Measurements from ENCODE around the gene SARDH. TPM values are rescaled to one million over a fixed set of nuclear protein-coding genes. Genes with fewer than 3 reads are reported as not detected.

The SARDH gene
- total RNA-seq, 1 experiment from 2014 or later = 5.3 TPM

DNA sequence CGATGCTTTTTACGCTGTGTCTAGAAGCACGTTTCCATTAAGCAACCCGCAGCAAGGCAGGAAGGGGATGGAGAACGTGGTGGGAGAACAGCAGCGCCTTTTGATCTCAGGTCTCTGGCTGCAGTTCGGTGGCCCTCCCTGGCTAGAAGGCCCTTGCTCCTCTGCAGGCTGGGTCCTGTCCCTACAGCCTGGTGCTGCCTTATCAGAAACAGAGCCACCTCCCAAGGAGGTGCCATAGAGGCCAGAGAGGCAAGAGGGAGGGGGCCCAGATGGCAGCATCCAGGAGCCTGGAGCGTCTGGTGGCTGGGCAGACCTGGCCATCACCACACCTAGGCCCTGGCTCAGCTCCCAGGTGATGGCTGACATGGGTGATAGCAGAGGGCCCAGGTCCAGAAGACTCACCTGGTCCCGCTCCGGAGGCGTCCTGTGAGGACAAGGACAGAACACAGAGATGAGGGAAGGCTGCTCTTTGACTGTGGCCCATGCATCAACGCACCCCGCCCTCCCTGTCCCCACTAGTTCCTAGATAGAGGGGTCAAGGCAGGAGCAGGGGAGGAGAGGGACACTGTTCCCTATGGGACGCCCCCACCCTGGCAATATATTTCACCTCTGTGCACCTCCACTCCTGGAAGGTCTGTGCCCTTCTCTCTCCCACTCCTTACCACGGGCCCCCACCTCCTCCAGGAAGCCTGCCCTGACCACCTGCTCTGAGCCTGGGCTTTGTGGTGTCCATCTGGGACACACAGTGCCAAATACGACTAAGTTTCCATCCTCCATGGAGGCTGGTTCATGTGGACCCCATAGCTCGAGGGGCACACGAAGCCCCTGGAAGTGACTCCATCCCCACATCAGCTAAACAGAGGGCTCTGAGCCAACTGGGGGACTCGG, 41.6 kb upstream of the SARDH start:
- no CpG with 5 or more reads among the region's 19 CpGs for WGBS (ENCODE audit: extremely low coverage, insufficient read length, low lambda C conversion rate)

More for the DNA sequence above, 41.6 kb upstream of the SARDH start:
- Histone ChIP-seq H3K56ac (ENCODE audit: insufficient read length, low read depth, low read length) (no peak overlapping the region), H3K18ac (ENCODE audit: insufficient read length, low read depth, low read length) (no peak overlapping the region), H3T11ph (ENCODE audit: low read length) (no peak overlapping the region), H4K91ac (ENCODE audit: insufficient read length, low read depth, low read length) (no peak overlapping the region), H3K27me3 (ENCODE audit: insufficient read depth, low read length) (no peaks in the 10 kb centered on the region), H2BK12ac (ENCODE audit: insufficient read length, low read depth, low read length) (no peak overlapping the region), H3K9ac (ENCODE audit: extremely low read depth, insufficient read length, low read length) (no peak overlapping the region), H2BK120ac (ENCODE audit: low read depth, low read length, poor library complexity, severe bottlenecking) (no peak overlapping the region), H3K14ac (ENCODE audit: insufficient read depth, low read length) (no peak overlapping the region), H3K23me2 (ENCODE audit: insufficient read length, low read depth, low read length, poor library complexity, severe bottlenecking) (no peaks in the 10 kb centered on the region), H4K5ac (ENCODE audit: insufficient read length, low read depth, low read length) (no peak overlapping the region), H2AFZ (ENCODE audit: low read length) (no peak overlapping the region), H3K79me1 (ENCODE audit: insufficient read depth, low read depth, low read length, poor library complexity, severe bottlenecking) (no peaks in the 10 kb centered on the region), H2BK15ac (ENCODE audit: low read depth, low read length) (no peak overlapping the region), H2BK5ac (ENCODE audit: insufficient read length, low read length) (no peak overlapping the region), H3K9me3 (ENCODE audit: control insufficient read depth, low read depth, low read length) (no peaks in the 10 kb centered on the region), H3K23ac (ENCODE audit: insufficient read length, low read depth, low read length) (no peak overlapping the region), H3K79me2 (ENCODE audit: insufficient read depth, low read length) (no peaks in the 10 kb centered on the region), H3K4ac (ENCODE audit: low read depth, low read length) (no peak overlapping the region), H2AK5ac (ENCODE audit: insufficient read length, low read length) (no peak overlapping the region), H2BK20ac (ENCODE audit: low read depth, low read length, poor library complexity, severe bottlenecking) (no peak overlapping the region), H4K8ac (replicated peaks; ENCODE audit: insufficient read length, low read depth, low read length) (no peak overlapping the region), H3K4me1 (ENCODE audit: insufficient read depth, low read length) (no peaks in the 10 kb centered on the region), H3K27ac (ENCODE audit: insufficient read length, low read depth, low read length) (no peak overlapping the region), H3K4me2 (ENCODE audit: insufficient read depth, insufficient read length, low read length) (no peak overlapping the region), H4K20me1 (ENCODE audit: control insufficient read depth, insufficient read depth, insufficient read length) (no peaks in the 10 kb centered on the region)
- TF ChIP-seq, protein P1, sequence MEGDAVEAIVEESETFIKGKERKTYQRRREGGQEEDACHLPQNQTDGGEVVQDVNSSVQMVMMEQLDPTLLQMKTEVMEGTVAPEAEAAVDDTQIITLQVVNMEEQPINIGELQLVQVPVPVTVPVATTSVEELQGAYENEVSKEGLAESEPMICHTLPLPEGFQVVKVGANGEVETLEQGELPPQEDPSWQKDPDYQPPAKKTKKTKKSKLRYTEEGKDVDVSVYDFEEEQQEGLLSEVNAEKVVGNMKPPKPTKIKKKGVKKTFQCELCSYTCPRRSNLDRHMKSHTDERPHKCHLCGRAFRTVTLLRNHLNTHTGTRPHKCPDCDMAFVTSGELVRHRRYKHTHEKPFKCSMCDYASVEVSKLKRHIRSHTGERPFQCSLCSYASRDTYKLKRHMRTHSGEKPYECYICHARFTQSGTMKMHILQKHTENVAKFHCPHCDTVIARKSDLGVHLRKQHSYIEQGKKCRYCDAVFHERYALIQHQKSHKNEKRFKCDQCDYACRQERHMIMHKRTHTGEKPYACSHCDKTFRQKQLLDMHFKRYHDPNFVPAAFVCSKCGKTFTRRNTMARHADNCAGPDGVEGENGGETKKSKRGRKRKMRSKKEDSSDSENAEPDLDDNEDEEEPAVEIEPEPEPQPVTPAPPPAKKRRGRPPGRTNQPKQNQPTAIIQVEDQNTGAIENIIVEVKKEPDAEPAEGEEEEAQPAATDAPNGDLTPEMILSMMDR (conservative IDR thresholded peaks at IDR 0.05) = no peak
- H3K36me3 Mint-ChIP-seq (ENCODE audit: insufficient read depth in 1 of 3, low read depth in 3 of 3) = peaks cover 6 to 58% (median 40%) of the 10 kb centered on the region in 3 experiments
- H3K4me1 Mint-ChIP-seq = no peaks in the 10 kb centered on the region
- DNase-seq = no peak
- no peaks in the 10 kb centered on the region for H3K9me3 Mint-ChIP-seq
- H3K27ac Mint-ChIP-seq = peak overlapping the region in 1 of 3 experiments; percentile 72; a peak in 2 of 7 replicates
- no peak overlapping the region for H3K4me3 Mint-ChIP-seq
- no peaks in the 10 kb centered on the region for H3K27me3 Mint-ChIP-seq (ENCODE audit: low read depth)

Data from H9 (cell line).